Esophagus muscularis mucosa (tissue), 4 donors: ENCODE results near the gene UBASH3B.

Experiments
- CTCF ChIP-seq, 3 experiments: fragments of 200-600 bp in 2 of 3; fragments of 450-650 bp in 1 of 3; sonication (generic) in 2 of 3; IDR thresholded peaks; one replicate each; pipeline ENCODE4 v1.5.1; 2017 to 2019; ENCODE audit warnings: antibody characterized with exemption in 3 of 3, mild to moderate bottlenecking in 2 of 3, moderate library complexity in 1 of 3
- EP300 ChIP-seq: sonication (generic); formaldehyde crosslinking; IDR thresholded peaks from one replicate; pipeline ENCODE4 v1.6.1; 2017; ENCODE audit warnings: antibody characterized with exemption
- POLR2A ChIP-seq: fragments of 450-650 bp; IDR thresholded peaks from one replicate; pipeline ENCODE4 v1.6.1; 2017; ENCODE audit warnings: antibody characterized with exemption, moderate library complexity, mild to moderate bottlenecking, low read depth

GRCh38 chr11:122701143-122701542, 45.6 kb downstream of the UBASH3B start:
- TF ChIP-seq CTCF (IDR thresholded peaks at IDR 0.05) (no peak), POLR2A (no peak), EP300 (no peak)
